Activated T-cell treated with anti-CD3 and anti-CD28 coated beads, Interleukin-2, amount 50 U/mL, for 72 hours (primary cell): Measurements from ENCODE around the gene LRRC39. TPM values are rescaled to one million over a fixed set of nuclear protein-coding genes. Genes with fewer than 3 reads are reported as not detected.

Experiments
- ATAC-seq, 2 donors: fragments of 150-1000 bp; cut with Tn5 transposase; replicated peaks in 1 of 2; 2 replicates each; pipeline ENCODE4 v1.10.0; 2021; ENCODE audit warnings: moderate library complexity in 2 of 2, mild to moderate bottlenecking in 1 of 2
- DNase-seq, 2 donors: peaks; one replicate each; pipeline ENCODE4 v3.0.0; 2021 to 2022; ENCODE audit warnings: mixed read lengths in 1 of 2
- H3K27ac Mint-ChIP-seq: one replicate; pipeline ENCODE4 v1.8.0; 2022; ENCODE audit warnings: mild to moderate bottlenecking, moderate library complexity, mixed read lengths
- H3K27me3 Mint-ChIP-seq: one replicate; pipeline ENCODE4 v1.8.0; 2022; ENCODE audit warnings: low read depth, mixed read lengths
- H3K36me3 Mint-ChIP-seq, 2 donors: one replicate each; pipeline ENCODE4 v1.8.0; 2022; ENCODE audit warnings: mixed read lengths in 2 of 2, mild to moderate bottlenecking in 1 of 2; ENCODE audit not compliant: insufficient read depth in 2 of 2
- H3K4me1 Mint-ChIP-seq: one replicate; pipeline ENCODE4 v1.8.0; 2022; ENCODE audit warnings: low read depth, mixed read lengths
- H3K4me3 Mint-ChIP-seq, 2 donors: one replicate each; pipeline ENCODE4 v1.8.0; 2022; ENCODE audit warnings: mild to moderate bottlenecking in 2 of 2, mixed read lengths in 2 of 2, moderate library complexity in 2 of 2
- H3K9me3 Mint-ChIP-seq, 2 donors: one replicate each; pipeline ENCODE4 v1.8.0; 2022; ENCODE audit warnings: mixed read lengths in 2 of 2
- total RNA-seq, 2 donors: library from RNA; stranded (reverse); gene quantifications; one replicate each; pipeline ENCODE4 v1.2.3, GENCODE V29; 2022

Gene LRRC39
- total RNA-seq, 2 donors from 2014 or later: 0.86 to 1.3 TPM

DNA sequence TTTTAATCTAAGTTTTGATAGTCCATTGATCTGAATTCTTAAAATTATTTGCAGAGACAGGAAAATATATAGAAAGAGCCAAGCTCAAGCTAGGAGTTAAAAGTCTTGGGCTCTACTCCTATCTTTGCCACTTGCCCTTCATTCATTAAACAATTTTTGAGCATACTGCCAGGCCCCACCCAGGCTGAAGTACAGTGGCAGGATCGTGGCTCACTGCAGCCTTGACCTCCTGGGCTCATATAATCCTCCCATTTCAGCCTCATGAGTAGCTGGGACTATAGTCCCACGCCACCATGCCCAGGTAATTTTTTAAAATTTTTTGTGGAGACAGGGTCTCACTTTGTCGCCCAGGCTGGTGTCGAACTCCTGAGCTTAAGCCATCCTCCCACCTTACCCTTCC, 36.9 kb downstream of the LRRC39 start:
- no peak for ATAC-seq
- no peaks in the 10 kb centered on the region for H3K4me1 Mint-ChIP-seq
- no peak overlapping the region for H3K4me3 Mint-ChIP-seq
- no peak overlapping the region for H3K27ac Mint-ChIP-seq
- DNase-seq: no peak
- no peaks in the 10 kb centered on the region for H3K9me3 Mint-ChIP-seq
- H3K36me3 Mint-ChIP-seq: peaks cover 11 to 31% of the 10 kb centered on the region in 2 donors
- H3K27me3 Mint-ChIP-seq: no peaks in the 10 kb centered on the region

DNA sequence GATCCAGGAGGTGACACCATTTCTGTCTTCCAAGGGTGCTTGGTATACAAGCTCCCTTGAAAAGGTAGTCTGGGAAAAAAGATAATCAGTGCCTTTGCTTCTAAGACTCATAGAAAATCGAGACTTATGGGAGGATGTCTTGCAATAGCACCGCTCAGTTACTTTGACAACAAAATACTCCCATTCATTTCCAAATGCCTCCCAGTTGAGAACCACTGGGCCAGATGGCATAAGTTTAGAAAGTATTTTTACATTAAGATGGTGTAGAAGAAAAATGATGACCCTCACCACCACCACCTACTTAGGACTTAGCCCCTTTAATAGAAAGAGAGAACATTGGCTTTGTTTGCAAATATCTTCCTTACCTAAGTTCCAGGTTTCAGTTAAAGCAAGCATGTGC, 40.5 kb downstream of the LRRC39 start:
- ATAC-seq: no peak
- H3K36me3 Mint-ChIP-seq: peaks cover 11 to 21% of the 10 kb centered on the region in 2 donors
- no peak overlapping the region for H3K4me3 Mint-ChIP-seq
- DNase-seq: no peak
- no peaks in the 10 kb centered on the region for H3K27me3 Mint-ChIP-seq
- no peaks in the 10 kb centered on the region for H3K9me3 Mint-ChIP-seq
- no peak overlapping the region for H3K27ac Mint-ChIP-seq
- H3K4me1 Mint-ChIP-seq: peaks cover 16% of the 10 kb centered on the region

GRCh38 chr1:100134872-100135271, 43.2 kb downstream of the LRRC39 start:
- peak overlapping the region; percentile 25 for H3K27ac Mint-ChIP-seq
- no peaks in the 10 kb centered on the region for H3K27me3 Mint-ChIP-seq
- peak overlapping the region; percentile 4 to 98 for H3K4me3 Mint-ChIP-seq
- no peak for ATAC-seq
- peaks cover 8 to 13% of the 10 kb centered on the region in 2 donors for H3K36me3 Mint-ChIP-seq
- DNase-seq: no peak
- H3K9me3 Mint-ChIP-seq: no peaks in the 10 kb centered on the region
- H3K4me1 Mint-ChIP-seq: peaks cover 42% of the 10 kb centered on the region

DNA sequence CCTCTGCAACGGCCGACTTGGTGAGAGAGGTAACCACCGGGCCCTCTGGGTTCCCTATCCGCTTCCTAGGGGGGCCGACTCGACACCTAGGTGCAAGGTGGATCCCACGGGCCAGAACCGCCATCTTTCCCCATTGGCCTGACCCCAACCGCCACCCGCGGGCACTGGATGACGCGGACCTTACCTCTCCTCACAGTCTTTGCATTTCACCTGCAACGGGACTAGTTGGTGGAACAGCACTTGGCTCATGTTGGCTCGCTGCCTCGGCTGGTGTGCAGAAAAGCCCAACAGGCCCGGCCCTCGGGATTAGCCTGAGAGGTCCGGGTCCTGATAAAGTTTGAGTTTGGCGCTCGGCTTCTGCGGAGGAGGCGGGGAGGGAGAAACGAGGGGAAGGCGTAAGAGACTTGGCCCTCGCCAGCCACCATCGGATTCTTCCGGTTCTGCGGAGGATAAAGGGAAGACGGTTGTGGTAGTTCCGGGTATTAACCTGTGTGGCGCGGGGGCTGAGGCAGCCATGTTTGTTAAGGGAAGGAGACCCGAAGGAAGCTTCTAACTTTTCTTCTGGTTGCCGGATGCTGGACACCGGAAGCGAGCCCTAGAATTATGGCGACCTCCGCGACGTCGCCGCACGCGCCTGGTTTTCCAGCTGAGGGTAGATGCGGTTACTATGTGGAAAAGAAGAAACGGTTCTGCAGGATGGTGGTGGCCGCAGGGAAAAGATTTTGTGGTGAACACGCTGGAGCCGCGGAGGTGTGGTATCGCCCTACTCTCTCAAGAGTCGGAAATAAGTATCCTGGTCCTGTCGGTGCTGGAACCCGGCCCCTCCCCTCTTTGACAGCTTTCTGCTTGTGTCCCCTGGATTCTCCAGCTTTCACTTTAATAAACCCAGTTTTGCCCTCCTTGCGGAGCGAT, 45.2 kb downstream of the LRRC39 start, which contains the start of the genes SASS6 and TRMT13:
Gene SASS6 (minus strand): TSS at position 365 of the 912 bp plus-strand sequence. CDS start 116 bp downstream, at position 249.
Gene TRMT13 (plus strand): TSS at position 598 of the 912 bp plus-strand sequence. CDS start 6 bp downstream, at position 604.
- Mint-ChIP-seq H3K27ac (peak within 1 kb of the TSS; percentile 96), H3K4me1 (peaks cover 50% of the 10 kb centered on the region), H3K36me3 (peaks cover 4 to 9% of the 10 kb centered on the region in 2 donors), H3K9me3 (no peaks in the 10 kb centered on the region), H3K4me3 (peak within 1 kb of the TSS; percentile 98 to 99), H3K27me3 (no peaks in the 10 kb centered on the region)
- ATAC-seq: peak; percentile 95
- peak; percentile 93 to 96 for DNase-seq

DNA sequence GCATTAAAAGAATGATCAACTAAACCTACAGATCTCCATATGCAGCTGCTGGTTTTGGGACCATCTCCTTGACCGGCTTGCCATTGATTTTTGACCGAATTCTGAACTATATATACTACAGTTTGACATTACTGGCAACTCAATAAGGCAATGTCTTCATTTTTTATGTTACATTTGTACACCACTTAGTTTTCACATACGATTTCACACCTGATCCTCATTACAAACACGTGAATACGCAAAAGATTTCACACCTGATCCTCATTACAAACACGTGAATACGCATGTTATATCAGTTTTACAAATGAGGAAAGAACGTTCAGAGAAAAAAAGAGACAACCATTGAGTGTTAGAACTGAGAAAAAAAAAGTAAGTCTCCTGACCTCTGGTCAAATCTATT, 46.4 kb downstream of the LRRC39 start:
- ATAC-seq: no peak
- H3K27ac Mint-ChIP-seq: peak overlapping the region; percentile 96

DNA sequence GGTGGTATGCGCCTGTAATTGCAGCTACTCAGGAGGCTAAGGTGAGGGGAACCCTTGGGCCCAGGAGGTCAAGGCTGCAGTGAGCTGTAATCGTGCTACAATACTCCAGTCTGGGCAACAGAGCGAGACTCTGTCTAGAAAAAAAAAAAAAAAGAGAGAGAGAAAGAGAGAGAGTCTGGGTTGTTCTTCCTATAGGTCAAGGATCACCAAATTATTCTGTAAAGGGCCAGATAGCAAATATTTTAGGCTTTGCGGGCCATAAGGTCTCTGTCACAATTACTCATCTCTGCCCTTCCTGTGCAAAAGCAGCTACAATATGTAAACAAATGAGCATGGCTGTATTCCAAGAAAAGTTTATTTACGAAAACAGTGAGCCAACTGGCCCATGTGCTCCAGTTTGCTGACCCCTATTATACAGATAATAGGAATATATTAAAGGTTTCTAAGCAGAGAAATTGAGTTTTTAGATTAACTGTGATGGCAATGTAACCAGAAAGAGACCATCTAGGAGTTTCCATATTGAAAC, 47.4 kb downstream of the LRRC39 start:
- Mint-ChIP-seq H3K27me3 (no peaks in the 10 kb centered on the region), H3K36me3 (peaks cover 2 to 11% of the 10 kb centered on the region in 2 donors), H3K4me3 (peak overlapping the region; percentile 34 to 53), H3K27ac (no peak overlapping the region), H3K9me3 (no peaks in the 10 kb centered on the region), H3K4me1 (peaks cover 50% of the 10 kb centered on the region)
- DNase-seq (no peak), ATAC-seq (no peak)

More for the DNA sequence above, 46.4 kb downstream of the LRRC39 start:
- no peaks in the 10 kb centered on the region for H3K9me3 Mint-ChIP-seq
- H3K4me3 Mint-ChIP-seq: peak overlapping the region; percentile 98 to 99
- peaks cover 2 to 7% of the 10 kb centered on the region in 2 donors for H3K36me3 Mint-ChIP-seq
- no peak for DNase-seq
- peaks cover 50% of the 10 kb centered on the region for H3K4me1 Mint-ChIP-seq
- no peaks in the 10 kb centered on the region for H3K27me3 Mint-ChIP-seq

DNA sequence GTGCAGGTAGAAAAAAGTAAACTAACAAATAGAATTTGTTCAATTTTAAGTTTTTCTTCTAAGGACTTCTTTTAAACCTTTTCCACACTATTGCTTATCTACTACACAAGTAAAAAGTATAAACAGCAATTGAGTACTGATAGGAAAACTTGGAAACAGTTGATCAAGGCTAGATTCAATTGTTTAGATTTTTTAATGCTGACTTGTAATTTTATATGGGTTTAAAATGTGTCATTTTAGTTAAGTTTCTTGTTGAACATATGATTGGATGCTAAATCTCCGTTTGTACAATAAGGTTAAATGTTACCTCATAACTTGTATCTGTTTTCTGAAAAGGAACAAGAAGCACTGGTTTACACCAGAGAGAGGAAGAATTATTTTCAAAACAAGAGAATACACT, 50.8 kb downstream of the LRRC39 start:
- H3K4me1 Mint-ChIP-seq: peaks cover 30% of the 10 kb centered on the region
- no peaks in the 10 kb centered on the region for H3K9me3 Mint-ChIP-seq
- no peak overlapping the region for H3K4me3 Mint-ChIP-seq
- no peaks in the 10 kb centered on the region for H3K27me3 Mint-ChIP-seq
- ATAC-seq (no peak), DNase-seq (no peak)
- H3K27ac Mint-ChIP-seq: no peak overlapping the region
- H3K36me3 Mint-ChIP-seq: peaks cover 0 to 5% of the 10 kb centered on the region in 2 donors

DNA sequence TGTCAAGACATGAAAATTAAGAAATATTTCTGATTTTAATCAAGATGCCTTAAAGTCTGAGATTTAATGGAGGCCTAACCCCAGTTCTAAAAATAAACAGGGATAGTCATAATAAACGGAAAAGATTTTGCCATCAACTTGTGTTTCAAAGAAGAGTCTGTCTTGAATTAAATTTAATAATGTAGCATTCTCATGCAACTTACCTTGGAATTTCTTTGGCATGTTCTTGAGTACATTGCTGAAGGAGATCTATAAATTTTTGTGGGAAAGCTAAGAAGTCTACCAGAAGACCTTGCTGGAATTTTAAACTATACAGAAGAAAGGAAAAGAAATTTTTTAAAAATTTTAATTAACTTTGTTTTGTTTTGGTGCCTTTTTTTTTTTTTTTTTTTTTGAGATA, 55.9 kb downstream of the LRRC39 start:
- Mint-ChIP-seq H3K27ac (no peak overlapping the region), H3K27me3 (no peaks in the 10 kb centered on the region), H3K36me3 (peaks cover 0 to 8% of the 10 kb centered on the region in 2 donors), H3K4me3 (no peak overlapping the region), H3K9me3 (no peaks in the 10 kb centered on the region), H3K4me1 (no peaks in the 10 kb centered on the region)
- ATAC-seq (no peak), DNase-seq (no peak)

DNA sequence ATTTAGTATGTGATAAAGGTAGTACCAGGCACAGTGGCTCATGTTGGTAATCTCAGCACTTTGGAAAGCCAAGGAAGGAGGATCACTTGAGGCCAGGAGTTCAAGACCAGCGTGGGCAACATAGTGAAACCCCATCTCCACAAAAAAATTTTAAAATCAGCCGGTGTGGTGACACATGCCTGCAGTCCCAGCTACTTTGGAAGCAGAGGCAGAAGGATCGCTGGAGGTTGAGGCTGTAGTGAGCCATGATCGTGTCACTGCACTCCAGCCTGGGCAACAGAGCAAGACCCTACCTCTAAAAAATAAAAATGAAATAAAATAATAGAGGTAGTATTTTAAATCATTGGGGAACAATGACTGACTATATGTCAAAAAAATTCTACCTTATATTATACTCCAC, 62.5 kb downstream of the LRRC39 start:
- Mint-ChIP-seq H3K4me1 (no peaks in the 10 kb centered on the region), H3K36me3 (peaks cover 0 to 3% of the 10 kb centered on the region in 2 donors), H3K4me3 (no peak overlapping the region), H3K27me3 (no peaks in the 10 kb centered on the region), H3K9me3 (no peaks in the 10 kb centered on the region), H3K27ac (no peak overlapping the region)
- ATAC-seq: no peak
- no peak for DNase-seq

DNA sequence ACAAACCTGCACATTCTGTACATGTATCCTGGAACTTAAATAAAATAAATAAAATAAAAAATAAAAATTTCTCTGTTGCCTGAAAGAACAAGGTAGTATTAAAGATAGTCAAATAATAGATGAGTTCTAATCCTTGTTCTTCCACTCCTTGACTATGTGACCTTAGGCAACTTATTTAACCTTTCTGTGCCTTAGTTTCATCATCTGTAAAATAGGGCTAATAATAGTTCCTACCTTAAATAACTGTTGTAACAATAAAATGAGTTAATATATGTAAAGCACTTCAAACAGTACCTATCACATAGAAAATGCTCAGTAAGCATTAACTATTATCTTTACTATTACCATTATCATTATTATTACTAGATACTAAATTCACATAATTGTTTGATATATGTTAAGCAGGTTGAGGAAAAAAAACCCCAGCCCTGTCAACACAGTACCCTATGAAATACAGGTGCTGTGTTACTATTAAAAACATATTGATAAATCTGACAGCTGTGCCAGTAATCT, 68.4 kb downstream of the LRRC39 start:
- Mint-ChIP-seq H3K27ac (no peak overlapping the region), H3K4me3 (no peak overlapping the region), H3K36me3 (peaks cover 0 to 8% of the 10 kb centered on the region in 2 donors), H3K9me3 (no peaks in the 10 kb centered on the region), H3K27me3 (no peaks in the 10 kb centered on the region), H3K4me1 (no peaks in the 10 kb centered on the region)
- DNase-seq (no peak), ATAC-seq (no peak)

DNA sequence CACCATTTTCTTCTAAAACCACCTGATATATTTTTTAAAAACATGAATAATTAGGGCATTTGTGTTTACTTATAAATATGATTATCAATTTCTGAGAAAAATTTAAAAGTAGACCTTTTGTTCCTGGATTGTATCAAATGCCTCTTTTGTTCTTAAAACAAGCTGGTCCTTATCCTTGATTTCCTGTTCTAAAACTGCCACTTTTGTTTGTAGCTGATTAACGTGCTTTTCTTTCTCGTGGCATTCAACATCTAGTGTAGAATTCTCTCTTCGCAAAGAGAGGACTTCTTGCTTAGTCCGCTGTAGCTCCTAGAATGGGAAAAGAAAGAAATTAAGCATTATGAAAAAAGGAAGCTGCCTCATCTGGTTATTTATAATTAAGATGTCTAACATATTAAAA, 70.4 kb downstream of the LRRC39 start:
- Mint-ChIP-seq H3K4me3 (no peak overlapping the region), H3K36me3 (peaks cover 2 to 18% of the 10 kb centered on the region in 2 donors), H3K27ac (no peak overlapping the region), H3K9me3 (no peaks in the 10 kb centered on the region), H3K4me1 (no peaks in the 10 kb centered on the region), H3K27me3 (no peaks in the 10 kb centered on the region)
- DNase-seq (no peak), ATAC-seq (no peak)

GRCh38 chr1:100101564-100101963, 76.5 kb downstream of the LRRC39 start:
- no peak overlapping the region for H3K4me3 Mint-ChIP-seq
- ATAC-seq (no peak), DNase-seq (no peak)
- no peaks in the 10 kb centered on the region for H3K27me3 Mint-ChIP-seq
- H3K36me3 Mint-ChIP-seq: peaks cover 2 to 41% of the 10 kb centered on the region in 2 donors
- H3K4me1 Mint-ChIP-seq: no peaks in the 10 kb centered on the region
- no peaks in the 10 kb centered on the region for H3K9me3 Mint-ChIP-seq
- no peak overlapping the region for H3K27ac Mint-ChIP-seq

GRCh38 chr1:100100202-100100601, 77.9 kb downstream of the LRRC39 start:
- H3K36me3 Mint-ChIP-seq: peaks cover 2 to 37% of the 10 kb centered on the region in 2 donors
- no peaks in the 10 kb centered on the region for H3K27me3 Mint-ChIP-seq
- no peaks in the 10 kb centered on the region for H3K4me1 Mint-ChIP-seq
- ATAC-seq: no peak
- no peak overlapping the region for H3K4me3 Mint-ChIP-seq
- no peaks in the 10 kb centered on the region for H3K9me3 Mint-ChIP-seq
- H3K27ac Mint-ChIP-seq: no peak overlapping the region
- DNase-seq: no peak
